AG09309 (cell line): ENCODE data around the gene BST1.
"Not testable (repeated sequence)": the region's sequence is repeated elsewhere in the genome, so short reads cannot be mapped to it uniquely, and the experiment has no call there.

Experiments used
- DNase-seq: peaks from one replicate; pipeline ENCODE4 v3.0.0-alpha.2; 2010; ENCODE audit warnings: low read depth
- H3K4me3 ChIP-seq: 2 replicates; pipeline ENCODE4 v1.5.1; 2011; ENCODE audit warnings: mild to moderate bottlenecking, low read depth, low read length, moderate library complexity; ENCODE audit not compliant: control insufficient read depth
- CTCF ChIP-seq: IDR thresholded peaks from 2 replicates; pipeline ENCODE4 v1.5.1; 2011; ENCODE audit warnings: mild to moderate bottlenecking, low read depth, low read length, inconsistent platforms; ENCODE audit not compliant: insufficient read depth, control insufficient read depth; ENCODE audit errors: missing control alignments

Gene BST1

GRCh38 chr4:15725608-15726007 lies 22.7 kb downstream of the BST1 start:
- no peak overlapping the region for H3K4me3 ChIP-seq
- no peak for TF ChIP-seq CTCF
- DNase-seq = no peak

GRCh38 chr4:15729910-15730533 lies 27.2 kb downstream of the BST1 start:
- TF ChIP-seq CTCF = peak; percentile 73
- DNase-seq = no peak
- no peak overlapping the region for H3K4me3 ChIP-seq

- H3K4me3 ChIP-seq, DNase-seq: not testable (repeated sequence)
These were observed 30.2 kb downstream of the BST1 start for GRCh38 chr4:15733061-15733460.

GRCh38 chr4:15735536-15735935 lies 32.7 kb downstream of the BST1 start:
- no peak overlapping the region for H3K4me3 ChIP-seq

DNA sequence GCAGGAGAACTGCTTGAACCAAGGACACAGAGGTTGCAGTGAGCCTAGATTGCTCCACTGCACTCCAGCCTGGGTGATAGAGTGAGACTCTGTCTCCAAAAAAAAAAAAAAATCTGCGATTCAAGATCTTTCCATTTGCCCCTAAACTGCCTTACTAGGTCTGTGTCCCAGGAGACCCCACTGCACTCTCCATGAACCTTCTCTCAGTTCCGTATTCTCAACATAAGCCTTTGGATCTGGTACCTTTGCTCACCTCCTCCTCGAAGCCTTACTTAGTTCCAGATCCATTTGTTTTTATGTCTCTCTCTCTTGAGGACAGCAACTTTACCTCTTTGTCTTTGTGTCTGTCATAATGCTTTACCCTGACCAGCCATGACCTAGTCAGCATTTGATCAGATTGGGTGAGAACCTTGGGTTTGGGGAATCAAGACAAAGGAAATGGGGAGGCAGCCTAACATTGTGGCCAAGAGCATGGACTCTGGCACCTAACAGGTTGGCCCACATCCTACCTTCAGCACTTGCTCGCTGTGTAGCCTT lies 33.7 kb downstream of the BST1 start:
- TF ChIP-seq CTCF = no peak
- no peak overlapping the region for H3K4me3 ChIP-seq

More at GRCh38 chr4:15735536-15735935, 32.7 kb downstream of the BST1 start:
- no peak for DNase-seq
- TF ChIP-seq CTCF = no peak

DNA sequence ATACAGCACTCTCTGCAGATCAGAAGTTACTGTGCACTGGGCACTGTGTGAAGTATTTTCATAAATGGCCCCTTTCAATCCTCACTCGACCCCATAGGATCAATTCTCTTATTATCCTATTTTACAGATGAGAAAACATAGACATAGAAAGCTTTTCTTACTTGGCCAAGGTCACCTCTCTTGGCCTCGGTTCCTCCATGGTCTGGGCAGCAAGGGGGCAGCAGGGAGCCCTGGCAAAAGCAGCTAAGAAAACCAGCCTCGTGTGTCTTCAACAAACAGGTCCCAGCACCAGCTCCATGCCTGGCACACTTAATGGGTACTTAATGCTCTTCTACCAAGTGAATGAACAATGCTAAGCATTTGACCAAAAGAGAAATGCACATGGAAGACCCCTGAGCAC lies 34.4 kb downstream of the BST1 start:
- DNase-seq = no peak
- TF ChIP-seq CTCF = no peak
- H3K4me3 ChIP-seq = no peak overlapping the region

More for the DNA sequence above, 33.7 kb downstream of the BST1 start:
- DNase-seq = no peak

DNA sequence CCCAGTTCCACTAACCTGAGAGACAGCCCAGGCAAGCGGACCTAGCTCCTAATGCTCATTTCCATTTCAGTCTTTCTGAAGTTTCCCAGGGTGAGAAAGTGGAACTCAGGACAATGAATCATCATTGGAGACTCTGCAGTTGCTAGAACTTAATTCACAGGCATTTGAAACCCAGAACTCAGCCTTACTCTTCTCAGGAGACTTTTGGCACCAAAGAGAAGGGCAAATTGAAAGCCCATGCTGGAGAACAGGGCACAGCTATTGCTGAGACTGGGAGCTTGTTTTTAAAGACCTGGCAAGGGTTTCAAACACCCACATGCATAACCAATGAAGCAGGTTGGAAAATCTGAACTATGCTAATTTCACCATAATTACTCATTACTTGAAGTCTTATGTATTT lies 36.0 kb downstream of the BST1 start:
- DNase-seq = no peak
- no peak overlapping the region for H3K4me3 ChIP-seq
- no peak for TF ChIP-seq CTCF
